Liver (tissue), 9 donors: ENCODE results near the gene CUL7. TPM values are rescaled to one million over a fixed set of nuclear protein-coding genes. Genes with fewer than 3 reads are reported as not detected.
"Not testable (repeated sequence)": the region's sequence is repeated elsewhere in the genome, so short reads cannot be mapped to it uniquely, and the experiment has no call there.

ENCODE experiments used
- DNase-seq: peaks from one replicate; pipeline ENCODE4 v3.0.0-alpha.2; 2017; ENCODE audit warnings: low spot score
- H3K27ac ChIP-seq, 2 donors: one replicate each; pipeline ENCODE4 v1.7.0; 2013; ENCODE audit warnings: inconsistent platforms in 2 of 2, low read length in 2 of 2, control low read depth in 1 of 2, low read depth in 1 of 2, mild to moderate bottlenecking in 1 of 2
- H3K27me3 ChIP-seq, 4 donors: one replicate each; pipeline versions ENCODE4 v1.6.1 to v1.7.0; 2013; ENCODE audit warnings: low read length in 3 of 4, inconsistent platforms in 1 of 4, mild to moderate bottlenecking in 1 of 4, moderate library complexity in 1 of 4; ENCODE audit not compliant: control insufficient read depth in 4 of 4, insufficient read depth in 4 of 4
- H3K36me3 ChIP-seq, 4 donors: one replicate each; pipeline versions ENCODE4 v1.6.1 to v1.7.0; 2013; ENCODE audit warnings: low read length in 3 of 4, mild to moderate bottlenecking in 3 of 4, low read depth in 1 of 4, moderate library complexity in 1 of 4; ENCODE audit not compliant: control insufficient read depth in 4 of 4, insufficient read depth in 3 of 4
- H3K4me1 ChIP-seq, 4 donors: one replicate each; pipeline versions ENCODE4 v1.6.1 to v1.7.0; 2013; ENCODE audit warnings: low read length in 3 of 4, mild to moderate bottlenecking in 3 of 4, moderate library complexity in 1 of 4; ENCODE audit not compliant: control insufficient read depth in 4 of 4, insufficient read depth in 4 of 4
- H3K4me3 ChIP-seq, 3 donors: one replicate each; pipeline versions ENCODE4 v1.6.1 to v1.7.0; 2013; ENCODE audit warnings: low read length in 3 of 3, control low read depth in 1 of 3, low read depth in 1 of 3, mild to moderate bottlenecking in 1 of 3
- H3K9ac ChIP-seq, 2 donors: one replicate each; pipeline ENCODE4 v1.7.0; 2013; ENCODE audit warnings: low read length in 2 of 2, mild to moderate bottlenecking in 2 of 2, moderate library complexity in 2 of 2, control low read depth in 1 of 2, low read depth in 1 of 2
- H3K9me3 ChIP-seq, 4 donors: one replicate each; pipeline versions ENCODE4 v1.6.1 to v1.7.0; 2013; ENCODE audit warnings: low read length in 3 of 4; ENCODE audit not compliant: control insufficient read depth in 4 of 4
- ATF3 ChIP-seq: IDR thresholded peaks from 2 replicates; pipeline ENCODE4 v1.6.1; 2016; ENCODE audit warnings: antibody characterized with exemption
- CTCF ChIP-seq: fragments of 150-350 bp; IDR thresholded peaks from 2 replicates; pipeline ENCODE4 v1.5.1; 2017; ENCODE audit warnings: improper control_type of control experiment, low read depth, low read length; ENCODE audit not compliant: missing input control
- EGR1 ChIP-seq, 2 donors: IDR thresholded peaks; 2 replicates each; pipeline ENCODE4 v1.6.1; 2016 to 2018; ENCODE audit warnings: antibody characterized with exemption in 2 of 2, low read depth in 2 of 2
- FOXA1 ChIP-seq: IDR thresholded peaks from 2 replicates; pipeline ENCODE4 v1.6.1; 2016; ENCODE audit warnings: antibody characterized with exemption
- FOXA2 ChIP-seq: IDR thresholded peaks from 2 replicates; pipeline ENCODE4 v1.6.1; 2016; ENCODE audit warnings: antibody characterized with exemption
- GABPA ChIP-seq, 2 donors: IDR thresholded peaks in 1 of 2; conservative IDR thresholded peaks in 1 of 2; 2 replicates each; pipeline ENCODE4 v1.6.1; 2016; ENCODE audit warnings: antibody characterized with exemption in 2 of 2, mild to moderate bottlenecking in 1 of 2, moderate library complexity in 1 of 2
- HNF4A ChIP-seq, 2 donors: conservative IDR thresholded peaks; 2 replicates each; pipeline ENCODE4 v1.6.1; 2016; ENCODE audit warnings: antibody characterized with exemption in 2 of 2, mild to moderate bottlenecking in 2 of 2
- HNF4G ChIP-seq: IDR thresholded peaks from 2 replicates; pipeline ENCODE4 v1.6.1; 2016; ENCODE audit warnings: antibody characterized with exemption
- JUND ChIP-seq, 2 donors: IDR thresholded peaks; 2 replicates each; pipeline ENCODE4 v1.6.1; 2016; ENCODE audit warnings: antibody characterized with exemption in 2 of 2
- MAX ChIP-seq: IDR thresholded peaks from 2 replicates; pipeline ENCODE4 v1.6.1; 2016; ENCODE audit warnings: antibody characterized with exemption
- NR2F2 ChIP-seq: IDR thresholded peaks from 2 replicates; pipeline ENCODE4 v1.6.1; 2016; ENCODE audit warnings: antibody characterized with exemption
- RAD21 ChIP-seq, 2 donors: IDR thresholded peaks; 2 replicates each; pipeline ENCODE4 v1.6.1; 2016; ENCODE audit warnings: antibody characterized with exemption in 2 of 2, mild to moderate bottlenecking in 2 of 2
- REST ChIP-seq: IDR thresholded peaks from 2 replicates; pipeline ENCODE4 v1.6.1; 2016; ENCODE audit warnings: antibody characterized with exemption, mild to moderate bottlenecking
- RXRA ChIP-seq, 2 donors: IDR thresholded peaks; 2 replicates each; pipeline ENCODE4 v1.6.1; 2017 to 2018; ENCODE audit warnings: antibody characterized with exemption in 2 of 2, mild to moderate bottlenecking in 1 of 2
- SP1 ChIP-seq: IDR thresholded peaks from 2 replicates; pipeline ENCODE4 v1.6.1; 2018; ENCODE audit warnings: antibody characterized with exemption, mild to moderate bottlenecking
- TAF1 ChIP-seq: conservative IDR thresholded peaks from 2 replicates; pipeline ENCODE4 v1.6.1; 2016; ENCODE audit warnings: antibody characterized with exemption, mild to moderate bottlenecking
- YY1 ChIP-seq: IDR thresholded peaks from 2 replicates; pipeline ENCODE4 v1.6.1; 2016; ENCODE audit warnings: antibody characterized with exemption, mild to moderate bottlenecking
- ZBTB33 ChIP-seq: IDR thresholded peaks from 2 replicates; pipeline ENCODE4 v1.6.1; 2016; ENCODE audit warnings: antibody characterized with exemption
- WGBS: extraction: QIAGEN DNeasy Blood & Tissue Kit; methylation state at CpG from one replicate; pipeline ENCODE4 v1.1.7; 2013; 5-methylcytosine and 5-hydroxymethylcytosine counted together
- polyA plus RNA-seq, 2 donors: library from polyadenylated mRNA; stranded (reverse) in 1 of 2; unstranded in 1 of 2; fragments of 200-250 nt in 1 of 2; fragments of >200 nt in 1 of 2; fragmentation: Nextera tagmentation in 1 of 2; extraction: Ambion mirVana in 1 of 2; gene quantifications; one replicate each; pipeline versions ENCODE4 v1.2.1 to v1.2.3, GENCODE V29; 2013 to 2015
- total RNA-seq, 2 donors: library from RNA; depleted of rRNA; stranded (reverse); fragments of >200 nt; gene quantifications; one replicate each; pipeline ENCODE4 v1.2.3, GENCODE V29; 2014
- donor health status: healthy.
- donor health status: healthy.
- donor health status: healthy.
- donor health status: healthy.
- donor health status: healthy.

CUL7 gene
- total and polyA plus RNA-seq, 4 donors: 2.2 to 10.4 (median 7.7) TPM

GRCh38 chr6:43082806-43083655 lies 29.4 kb upstream of the CUL7 start:
- no peaks in the 10 kb centered on the region for H3K9me3 ChIP-seq
- no peaks in the 10 kb centered on the region for H3K27me3 ChIP-seq
- WGBS: 85% methylated on average over 13 of the region's 13 CpGs
- TF ChIP-seq YY1 (no peak), HNF4G (no peak), HNF4A (conservative IDR thresholded peaks at IDR 0.05) (no peak), NR2F2 (no peak), JUND (IDR thresholded peaks at IDR 0.05) (no peak), TAF1 (no peak), MAX (no peak), SP1 (no peak), FOXA2 (no peak), RXRA (IDR thresholded peaks at IDR 0.05) (no peak), GABPA (IDR thresholded peaks at IDR 0.05 in 1 of 2, conservative IDR thresholded peaks at IDR 0.05 in 1 of 2) (no peak), EGR1 (IDR thresholded peaks at IDR 0.05; ENCODE audit: low read depth in 2 of 2) (no peak), ZBTB33 (no peak), FOXA1 (no peak), ATF3 (no peak), REST (no peak), CTCF (no peak), RAD21 (IDR thresholded peaks at IDR 0.05) (no peak)
- no peaks in the 10 kb centered on the region for H3K4me1 ChIP-seq
- no peak overlapping the region for H3K4me3 ChIP-seq
- no peaks in the 10 kb centered on the region for H3K36me3 ChIP-seq
- DNase-seq: no peak
- no peak overlapping the region for H3K9ac ChIP-seq
- no peak overlapping the region for H3K27ac ChIP-seq

- H3K9me3 ChIP-seq, H3K27ac ChIP-seq, H3K27me3 ChIP-seq, H3K9ac ChIP-seq, H3K4me1 ChIP-seq, H3K36me3 ChIP-seq, DNase-seq, H3K4me3 ChIP-seq: not testable (repeated sequence)
- WGBS: 91% methylated on average over 9 of the region's 9 CpGs
These were observed 28.3 kb upstream of the CUL7 start for GRCh38 chr6:43081922-43082321.
